H1 (cell line): ENCODE measurements around the gene ZNF599. TPM values are rescaled to one million over a fixed set of nuclear protein-coding genes. Genes with fewer than 3 reads are reported as not detected.

Source experiments
- HDAC6 ChIP-seq: IDR thresholded peaks from one replicate; pipeline ENCODE4 v1.7.1; 2012; ENCODE audit warnings: low read depth, mild to moderate bottlenecking, inconsistent platforms, low read length, moderate library complexity
- KDM5A ChIP-seq: fragments of 200-600 bp; IDR thresholded peaks from 2 replicates; pipeline ENCODE4 v1.7.1; 2012; ENCODE audit warnings: mild to moderate bottlenecking, low read length, inconsistent platforms, mixed read lengths
- POLR2A ChIP-seq, 2 experiments: IDR thresholded peaks; 1 replicate in 1 of 2; 2 replicates in 1 of 2; pipeline ENCODE4 v1.6.1; 2011; ENCODE audit warnings: low read depth in 2 of 2, low read length in 2 of 2, mild to moderate bottlenecking in 2 of 2; ENCODE audit errors: control extremely low read depth in 1 of 2
- SUZ12 ChIP-seq: fragments of 200-600 bp; sonication (generic); IDR thresholded peaks from 2 replicates; pipeline ENCODE4 v1.6.1; 2012; ENCODE audit warnings: mild to moderate bottlenecking, inconsistent platforms, low read length, moderate library complexity, mixed read lengths
- polyA plus RNA-seq, 7 experiments: library from polyadenylated mRNA; depleted of rRNA in 3 of 7; stranded (reverse) in 5 of 7; unstranded in 2 of 7; fragments of >200 nt in 5 of 7; fragments of 200-250 nt in 2 of 7; gene quantifications; 1 replicate in 5 of 7; 2 replicates in 1 of 7; 4 replicates in 1 of 7; pipeline versions ENCODE4 v1.2.1 to v1.2.3, GENCODE V29; 2011 to 2013; ENCODE audit warnings: missing spikeins in 2 of 7, mixed read lengths in 2 of 7
- total RNA-seq: library from RNA; stranded (reverse); fragmentation: NEBNext Ultra II Directional; extraction: Animal tissue kit (Norgen Biotek cat#: 25700); gene quantifications from 2 replicates; pipeline ENCODE4 v1.2.1, GENCODE V29; 2021
- TF ChIP-seq, protein P1 (sequence below): fragments of 300-600 bp; sonication (generic); IDR thresholded peaks from 2 replicates; pipeline ENCODE4 v1.7.1; 2012; ENCODE audit warnings: low read length, moderate library complexity, mild to moderate bottlenecking, inconsistent platforms; ENCODE audit not compliant: insufficient replicate concordance

Gene ZNF599
- total and polyA plus RNA-seq, 2 of the 8 experiments (the other 6 are each of a cell fraction or from before 2014, with no cell fraction given): 4.8 to 5.4 TPM

DNA sequence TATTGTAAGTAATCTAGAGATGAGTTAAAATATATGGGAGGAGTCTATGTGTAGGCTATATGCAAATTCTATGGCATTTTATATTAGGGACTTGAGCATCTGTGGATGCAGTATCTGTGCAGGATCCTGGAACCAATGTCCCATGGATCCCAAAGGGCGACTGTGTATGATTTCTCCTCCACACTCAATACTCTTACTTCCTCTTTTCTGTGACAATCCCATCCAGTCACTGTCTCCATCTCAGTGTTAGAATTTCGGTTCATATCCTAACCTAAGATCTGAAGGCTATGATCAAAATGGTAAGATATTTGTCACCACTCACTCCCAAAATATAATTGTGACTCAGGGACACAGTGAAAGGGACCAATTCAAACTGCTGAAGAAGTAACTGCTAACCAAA, 15.1 kb upstream of the ZNF599 start (continued):
- TF ChIP-seq, protein P1, sequence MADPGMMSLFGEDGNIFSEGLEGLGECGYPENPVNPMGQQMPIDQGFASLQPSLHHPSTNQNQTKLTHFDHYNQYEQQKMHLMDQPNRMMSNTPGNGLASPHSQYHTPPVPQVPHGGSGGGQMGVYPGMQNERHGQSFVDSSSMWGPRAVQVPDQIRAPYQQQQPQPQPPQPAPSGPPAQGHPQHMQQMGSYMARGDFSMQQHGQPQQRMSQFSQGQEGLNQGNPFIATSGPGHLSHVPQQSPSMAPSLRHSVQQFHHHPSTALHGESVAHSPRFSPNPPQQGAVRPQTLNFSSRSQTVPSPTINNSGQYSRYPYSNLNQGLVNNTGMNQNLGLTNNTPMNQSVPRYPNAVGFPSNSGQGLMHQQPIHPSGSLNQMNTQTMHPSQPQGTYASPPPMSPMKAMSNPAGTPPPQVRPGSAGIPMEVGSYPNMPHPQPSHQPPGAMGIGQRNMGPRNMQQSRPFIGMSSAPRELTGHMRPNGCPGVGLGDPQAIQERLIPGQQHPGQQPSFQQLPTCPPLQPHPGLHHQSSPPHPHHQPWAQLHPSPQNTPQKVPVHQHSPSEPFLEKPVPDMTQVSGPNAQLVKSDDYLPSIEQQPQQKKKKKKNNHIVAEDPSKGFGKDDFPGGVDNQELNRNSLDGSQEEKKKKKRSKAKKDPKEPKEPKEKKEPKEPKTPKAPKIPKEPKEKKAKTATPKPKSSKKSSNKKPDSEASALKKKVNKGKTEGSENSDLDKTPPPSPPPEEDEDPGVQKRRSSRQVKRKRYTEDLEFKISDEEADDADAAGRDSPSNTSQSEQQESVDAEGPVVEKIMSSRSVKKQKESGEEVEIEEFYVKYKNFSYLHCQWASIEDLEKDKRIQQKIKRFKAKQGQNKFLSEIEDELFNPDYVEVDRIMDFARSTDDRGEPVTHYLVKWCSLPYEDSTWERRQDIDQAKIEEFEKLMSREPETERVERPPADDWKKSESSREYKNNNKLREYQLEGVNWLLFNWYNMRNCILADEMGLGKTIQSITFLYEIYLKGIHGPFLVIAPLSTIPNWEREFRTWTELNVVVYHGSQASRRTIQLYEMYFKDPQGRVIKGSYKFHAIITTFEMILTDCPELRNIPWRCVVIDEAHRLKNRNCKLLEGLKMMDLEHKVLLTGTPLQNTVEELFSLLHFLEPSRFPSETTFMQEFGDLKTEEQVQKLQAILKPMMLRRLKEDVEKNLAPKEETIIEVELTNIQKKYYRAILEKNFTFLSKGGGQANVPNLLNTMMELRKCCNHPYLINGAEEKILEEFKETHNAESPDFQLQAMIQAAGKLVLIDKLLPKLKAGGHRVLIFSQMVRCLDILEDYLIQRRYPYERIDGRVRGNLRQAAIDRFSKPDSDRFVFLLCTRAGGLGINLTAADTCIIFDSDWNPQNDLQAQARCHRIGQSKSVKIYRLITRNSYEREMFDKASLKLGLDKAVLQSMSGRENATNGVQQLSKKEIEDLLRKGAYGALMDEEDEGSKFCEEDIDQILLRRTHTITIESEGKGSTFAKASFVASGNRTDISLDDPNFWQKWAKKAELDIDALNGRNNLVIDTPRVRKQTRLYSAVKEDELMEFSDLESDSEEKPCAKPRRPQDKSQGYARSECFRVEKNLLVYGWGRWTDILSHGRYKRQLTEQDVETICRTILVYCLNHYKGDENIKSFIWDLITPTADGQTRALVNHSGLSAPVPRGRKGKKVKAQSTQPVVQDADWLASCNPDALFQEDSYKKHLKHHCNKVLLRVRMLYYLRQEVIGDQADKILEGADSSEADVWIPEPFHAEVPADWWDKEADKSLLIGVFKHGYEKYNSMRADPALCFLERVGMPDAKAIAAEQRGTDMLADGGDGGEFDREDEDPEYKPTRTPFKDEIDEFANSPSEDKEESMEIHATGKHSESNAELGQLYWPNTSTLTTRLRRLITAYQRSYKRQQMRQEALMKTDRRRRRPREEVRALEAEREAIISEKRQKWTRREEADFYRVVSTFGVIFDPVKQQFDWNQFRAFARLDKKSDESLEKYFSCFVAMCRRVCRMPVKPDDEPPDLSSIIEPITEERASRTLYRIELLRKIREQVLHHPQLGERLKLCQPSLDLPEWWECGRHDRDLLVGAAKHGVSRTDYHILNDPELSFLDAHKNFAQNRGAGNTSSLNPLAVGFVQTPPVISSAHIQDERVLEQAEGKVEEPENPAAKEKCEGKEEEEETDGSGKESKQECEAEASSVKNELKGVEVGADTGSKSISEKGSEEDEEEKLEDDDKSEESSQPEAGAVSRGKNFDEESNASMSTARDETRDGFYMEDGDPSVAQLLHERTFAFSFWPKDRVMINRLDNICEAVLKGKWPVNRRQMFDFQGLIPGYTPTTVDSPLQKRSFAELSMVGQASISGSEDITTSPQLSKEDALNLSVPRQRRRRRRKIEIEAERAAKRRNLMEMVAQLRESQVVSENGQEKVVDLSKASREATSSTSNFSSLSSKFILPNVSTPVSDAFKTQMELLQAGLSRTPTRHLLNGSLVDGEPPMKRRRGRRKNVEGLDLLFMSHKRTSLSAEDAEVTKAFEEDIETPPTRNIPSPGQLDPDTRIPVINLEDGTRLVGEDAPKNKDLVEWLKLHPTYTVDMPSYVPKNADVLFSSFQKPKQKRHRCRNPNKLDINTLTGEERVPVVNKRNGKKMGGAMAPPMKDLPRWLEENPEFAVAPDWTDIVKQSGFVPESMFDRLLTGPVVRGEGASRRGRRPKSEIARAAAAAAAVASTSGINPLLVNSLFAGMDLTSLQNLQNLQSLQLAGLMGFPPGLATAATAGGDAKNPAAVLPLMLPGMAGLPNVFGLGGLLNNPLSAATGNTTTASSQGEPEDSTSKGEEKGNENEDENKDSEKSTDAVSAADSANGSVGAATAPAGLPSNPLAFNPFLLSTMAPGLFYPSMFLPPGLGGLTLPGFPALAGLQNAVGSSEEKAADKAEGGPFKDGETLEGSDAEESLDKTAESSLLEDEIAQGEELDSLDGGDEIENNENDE: no peak
- TF ChIP-seq KDM5A (no peak), POLR2A (IDR thresholded peaks at IDR 0.05; ENCODE audit: control extremely low read depth in 1 of 2, low read depth in 2 of 2, low read length in 2 of 2) (no peak), SUZ12 (no peak), HDAC6 (no peak)
